NCI-H526 treated with DMSO at 0.1 percent for 48 hours (cell line): ENCODE data around the gene TIMM10B.

Experiments
- DNase-seq: peaks from one replicate; lab custom pipeline; 2025; lab: John Stamatoyannopoulos, UW

Gene TIMM10B, protein sequence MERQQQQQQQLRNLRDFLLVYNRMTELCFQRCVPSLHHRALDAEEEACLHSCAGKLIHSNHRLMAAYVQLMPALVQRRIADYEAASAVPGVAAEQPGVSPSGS

GRCh38 chr11:6481012-6481923 is at the start of gene TIMM10B, which contains the start of gene ARFIP2:
TSS of gene TIMM10B (plus strand) at chr11:6481501. CDS start at chr11:6481517, 16 bp downstream.
TSS of gene ARFIP2 (minus strand) at chr11:6481331. CDS start at chr11:6480421, 910 bp downstream.
- DNase-seq, result peak; percentile 96

DNA sequence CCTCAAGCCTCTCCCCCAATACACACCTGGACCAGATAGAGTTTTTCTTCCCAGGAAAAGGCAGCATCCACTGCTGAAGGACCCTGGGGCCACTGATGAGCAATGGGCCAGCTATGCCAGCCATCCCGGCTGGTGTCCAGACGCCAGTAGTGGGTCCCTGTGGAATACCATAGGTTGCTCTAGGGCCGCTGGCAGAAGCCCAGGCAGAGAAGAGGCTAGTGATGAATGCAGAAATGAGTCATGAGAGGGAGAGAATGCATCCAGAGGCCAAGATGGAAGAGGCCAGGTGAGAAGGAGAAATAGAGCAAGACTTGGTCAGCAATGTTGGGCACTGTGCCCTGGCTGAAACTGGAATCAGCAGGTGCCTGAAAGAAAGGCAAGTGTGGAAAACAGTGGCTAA is 49.4 kb upstream of the TIMM10B start:
- DNase-seq, result no peak

DNA sequence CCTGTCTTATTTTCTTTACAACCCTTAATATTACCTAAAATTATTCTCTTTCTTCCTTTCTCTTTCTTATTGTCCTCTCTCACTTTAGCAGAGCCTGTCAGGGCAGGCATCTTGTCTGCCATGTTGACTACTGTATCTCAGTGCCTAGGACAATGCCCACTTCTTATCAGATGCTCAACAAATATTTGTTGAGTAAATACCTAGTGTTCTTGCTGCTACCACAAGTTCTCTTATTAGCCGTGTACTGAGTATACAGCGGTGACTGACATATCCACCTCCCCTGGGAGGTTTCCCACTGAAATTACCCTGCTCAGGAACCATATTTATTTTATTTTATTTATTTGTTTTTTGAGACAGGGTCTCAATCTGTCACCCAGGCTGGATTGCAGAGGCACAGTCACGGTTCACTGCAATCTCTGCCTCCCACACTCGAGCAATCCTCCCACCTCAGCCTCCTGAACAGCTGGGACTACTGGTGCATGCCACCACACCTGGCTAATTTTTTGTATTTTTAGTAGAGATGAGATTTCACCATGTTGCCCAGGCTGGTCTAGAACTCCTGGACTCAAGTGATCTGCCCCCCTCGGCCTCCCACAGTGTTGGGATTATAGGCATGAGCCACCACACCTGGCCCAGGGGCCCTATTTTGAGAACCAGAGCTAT is 47.2 kb upstream of the TIMM10B start:
- DNase-seq, result no peak

GRCh38 chr11:6437423-6437822 is 43.9 kb upstream of the TIMM10B start:
- no peak for DNase-seq

GRCh38 chr11:6437993-6438392 is 43.3 kb upstream of the TIMM10B start:
- no peak for DNase-seq

GRCh38 chr11:6438979-6439571 is 42.2 kb upstream of the TIMM10B start:
- DNase-seq, result peak; percentile 24

GRCh38 chr11:6440906-6441358 is 40.4 kb upstream of the TIMM10B start, which contains the start of gene HPX:
TSS of gene HPX (minus strand) at chr11:6440987. CDS start at chr11:6440963, 24 bp downstream.
- no peak for DNase-seq

DNA sequence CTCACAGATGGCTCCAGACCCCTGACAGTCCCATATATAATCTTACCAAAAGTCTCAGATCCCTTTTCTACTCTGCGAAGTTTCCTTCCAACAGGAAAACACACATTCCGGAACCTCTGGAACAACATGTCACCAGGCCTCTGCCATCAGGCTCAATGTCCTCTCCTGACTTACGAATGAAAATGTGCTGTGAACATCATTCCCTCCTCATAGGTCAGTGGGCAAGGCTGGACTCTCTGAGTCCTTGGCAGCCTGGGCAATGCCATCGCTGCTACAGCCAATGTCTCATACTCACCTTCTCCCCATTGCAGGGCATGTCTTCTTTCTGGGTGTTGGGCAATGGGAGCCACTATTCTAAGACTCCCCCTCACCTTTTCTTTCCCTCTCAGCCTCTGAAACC is 38.9 kb upstream of the TIMM10B start:
- no peak for DNase-seq

GRCh38 chr11:6443269-6444003 is 37.9 kb upstream of the TIMM10B start:
- DNase-seq, result no peak

DNA sequence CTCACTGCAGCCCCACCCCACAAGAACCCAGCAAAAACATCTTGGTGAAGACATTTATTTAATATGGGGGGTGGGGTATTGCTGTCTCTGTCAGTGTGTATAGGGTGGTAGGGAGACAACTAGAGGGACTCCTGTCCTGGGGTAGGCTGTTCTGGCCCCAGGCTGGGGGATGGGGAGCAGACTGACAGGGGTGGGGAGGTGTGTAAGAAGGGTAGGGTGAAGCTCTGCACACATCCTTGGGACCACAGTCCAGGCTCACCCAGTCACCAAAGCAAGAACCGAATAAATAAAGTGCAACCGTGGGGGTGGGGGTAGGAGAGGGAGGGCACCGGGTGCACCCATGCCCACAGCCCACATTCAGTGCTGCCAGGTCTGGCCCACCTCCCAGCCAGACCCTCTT is 32.7 kb upstream of the TIMM10B start:
- no peak for DNase-seq

- DNase-seq, result no peak
Observed at GRCh38 chr11:6452219-6452618, 29.1 kb upstream of the TIMM10B start.

GRCh38 chr11:6453152-6453551 is 28.1 kb upstream of the TIMM10B start:
- no peak for DNase-seq

- no peak for DNase-seq
Observed at GRCh38 chr11:6455070-6455469, 26.2 kb upstream of the TIMM10B start.

DNA sequence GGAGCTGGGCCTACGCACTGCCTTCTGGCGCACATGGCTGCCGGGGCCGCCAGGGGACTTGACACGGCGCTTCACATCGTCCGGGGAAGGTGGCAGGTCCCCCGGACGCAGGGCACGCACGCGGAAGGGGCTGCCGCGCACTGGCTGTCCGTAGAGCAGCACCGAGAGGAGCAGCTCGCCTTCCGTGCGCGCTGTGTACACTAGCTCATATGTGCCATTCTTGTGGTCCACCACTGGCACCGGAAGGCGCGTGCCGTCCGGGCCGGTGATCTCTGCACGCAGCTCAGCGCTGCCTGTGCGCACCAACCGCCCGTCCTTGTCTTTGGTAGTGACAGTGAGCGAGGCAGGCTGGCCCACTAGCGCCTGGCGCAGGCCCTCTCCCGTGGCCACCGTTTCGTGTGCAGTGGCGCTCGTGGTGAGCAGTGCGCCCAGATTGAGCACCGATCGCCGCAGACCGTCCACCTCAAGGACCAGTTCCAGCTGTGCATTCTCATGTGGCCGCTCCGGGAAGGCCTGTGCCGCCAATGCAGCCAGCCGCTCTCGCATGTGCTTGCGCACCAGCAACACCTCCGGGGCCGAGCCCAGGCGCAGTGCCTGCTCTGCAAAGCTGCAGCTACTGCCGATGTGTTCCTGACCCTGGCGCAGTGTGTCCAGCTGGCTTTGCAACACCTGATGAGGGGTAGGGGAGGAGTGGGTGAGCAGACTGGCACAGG is 24.8 kb upstream of the TIMM10B start:
- DNase-seq, result no peak

DNA sequence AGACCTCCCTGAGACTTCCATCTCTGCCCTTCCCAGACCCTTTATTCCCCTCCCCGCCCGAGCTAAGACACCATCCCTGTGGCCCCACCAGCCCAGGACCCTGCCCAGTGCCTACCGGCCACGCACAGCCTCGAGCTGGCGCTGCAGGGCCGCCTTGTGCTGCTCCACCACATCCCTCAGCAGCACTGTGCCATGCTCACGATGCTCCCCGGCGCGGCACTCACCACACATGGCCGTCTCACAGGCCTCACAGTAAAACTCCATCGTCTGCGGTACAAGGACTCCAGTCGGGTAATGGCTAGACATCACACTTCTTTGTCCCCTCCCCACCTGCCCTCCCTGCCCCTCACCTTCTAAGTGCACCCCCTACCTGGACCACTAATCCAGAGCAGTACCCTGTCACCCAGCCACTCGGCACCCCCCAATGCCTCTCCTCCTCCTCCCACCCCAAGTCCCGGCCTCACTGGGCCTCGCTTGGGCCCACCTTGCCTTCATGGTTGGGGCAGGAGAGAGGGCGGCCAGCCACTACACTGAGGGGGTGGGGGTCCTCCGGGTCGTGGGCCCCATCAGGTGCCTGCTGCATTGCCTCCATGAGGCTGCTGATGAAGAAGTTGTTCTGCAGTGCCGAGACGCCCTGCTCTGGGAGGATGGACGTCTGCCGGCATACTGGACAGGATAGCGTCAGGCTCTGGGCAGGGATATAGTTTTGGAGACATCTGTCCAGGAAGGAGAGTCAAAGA is 23.6 kb upstream of the TIMM10B start:
- DNase-seq, result no peak

DNA sequence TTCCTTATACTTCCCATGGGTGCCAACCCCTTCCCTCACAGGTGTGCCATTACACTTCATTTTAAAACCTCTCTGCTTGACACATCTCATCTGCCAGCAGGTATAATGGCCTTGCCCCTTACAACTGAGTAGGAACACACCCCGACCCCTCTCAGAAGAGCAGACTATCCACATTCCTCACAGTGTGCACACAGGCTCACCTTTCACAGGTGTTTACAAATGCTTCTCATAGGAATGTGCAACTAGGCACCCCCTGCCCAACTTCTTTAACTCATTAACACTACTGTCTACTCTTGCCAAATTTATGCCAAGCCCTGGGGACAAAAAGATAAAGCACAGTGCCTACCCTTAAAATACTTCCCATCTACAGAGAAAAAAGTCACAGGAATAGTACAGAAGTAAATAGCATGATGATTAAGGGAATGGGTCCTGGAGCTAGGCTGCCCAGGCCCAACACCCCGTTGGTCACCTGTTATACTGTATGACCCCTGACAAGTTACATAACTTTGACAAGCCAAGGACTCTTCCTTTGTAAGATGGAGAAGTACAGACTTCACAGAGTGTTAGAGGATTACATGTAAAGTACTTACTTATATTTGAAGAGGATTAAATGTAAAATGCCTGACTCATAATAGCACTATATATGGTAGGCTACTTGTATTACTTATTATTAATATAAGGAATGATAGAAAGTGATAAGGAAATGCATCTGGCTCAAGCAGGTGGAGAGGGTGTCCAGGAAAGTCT is 22.8 kb upstream of the TIMM10B start:
- no peak for DNase-seq

DNA sequence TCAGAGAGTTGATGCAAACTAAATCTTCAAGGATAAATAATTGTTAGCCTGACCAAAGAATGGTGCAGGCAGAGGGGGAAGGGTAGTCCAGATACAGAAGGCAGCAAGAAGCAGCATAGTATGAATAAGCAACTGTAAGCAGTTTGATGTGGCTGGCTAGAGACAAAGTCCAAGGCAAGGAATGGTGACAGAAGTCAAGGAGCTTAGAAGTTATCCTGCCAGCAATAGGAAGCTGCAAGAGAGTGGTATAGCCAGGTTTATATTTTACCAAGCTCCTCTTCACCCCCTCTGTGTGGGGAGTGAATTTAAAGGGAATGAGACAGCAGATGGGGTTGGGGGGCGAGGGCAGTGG is 22.2 kb upstream of the TIMM10B start:
- no peak for DNase-seq

GRCh38 chr11:6468712-6469495 is 12.4 kb upstream of the TIMM10B start:
- no peak for DNase-seq

DNA sequence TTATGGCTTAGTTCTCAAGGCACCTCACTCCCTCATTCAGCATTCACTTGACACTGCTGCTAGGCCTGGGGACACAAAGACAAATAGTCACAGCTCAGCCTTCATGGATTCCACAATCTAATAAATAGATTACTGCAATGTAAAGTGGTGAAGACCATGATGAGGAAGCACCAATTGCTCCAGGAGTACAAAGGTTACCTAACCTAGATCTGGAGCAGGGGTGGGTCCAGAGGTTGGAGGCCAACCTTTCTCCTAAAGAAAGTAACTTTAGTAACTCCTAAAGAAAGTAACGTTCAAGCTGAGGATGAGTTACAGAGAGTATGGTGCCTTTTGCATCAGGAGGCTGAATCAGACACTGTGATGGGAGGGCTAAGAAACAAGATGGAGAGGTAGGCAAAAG is 11.7 kb upstream of the TIMM10B start:
- no peak for DNase-seq
